Lower lobe of right lung (tissue), 2 donors: ENCODE data around the gene ARSG. TPM values are rescaled to one million over a fixed set of nuclear protein-coding genes. Genes with fewer than 3 reads are reported as not detected.

Experiments
- ATAC-seq, 2 donors: fragments of 200-7000 bp; cut with Tn5 transposase; one replicate each; pipeline ENCODE4 v1.9.1; 2020 to 2022; ENCODE audit warnings: mild to moderate bottlenecking in 2 of 2, moderate library complexity in 2 of 2
- DNase-seq: peaks from one replicate; pipeline ENCODE4 v3.0.0-alpha.2; 2020
- H3K27ac ChIP-seq: fragments of 200-600 bp; one replicate; pipeline ENCODE4 v1.8.0; 2022
- H3K27me3 ChIP-seq: fragments of 200-600 bp; one replicate; pipeline ENCODE4 v1.8.0; 2022; ENCODE audit warnings: low read depth
- H3K36me3 ChIP-seq: fragments of 200-600 bp; one replicate; pipeline ENCODE4 v1.8.0; 2022; ENCODE audit warnings: mild to moderate bottlenecking
- H3K4me1 ChIP-seq: fragments of 200-600 bp; one replicate; pipeline ENCODE4 v1.8.0; 2022
- H3K4me3 ChIP-seq: fragments of 200-600 bp; one replicate; pipeline ENCODE4 v1.8.0; 2022; ENCODE audit warnings: mild to moderate bottlenecking
- H3K9me3 ChIP-seq: fragments of 200-600 bp; one replicate; pipeline ENCODE4 v1.8.0; 2022
- intact Hi-C: fragments of 100-400 bp; cut with DNase I; formaldehyde crosslinking; loops from one replicate; pipeline ENCODE4 v1.11.0; 2022
- total RNA-seq: library from RNA; stranded (reverse); fragmentation: NEBNext Ultra II Directional; extraction: Animal tissue kit (Norgen Biotek cat#: 25700); gene quantifications from one replicate; pipeline ENCODE4 v1.2.1, GENCODE V29; 2021
- TF ChIP-seq, protein P1 (sequence below): fragments of 200-600 bp; IDR thresholded peaks from one replicate; pipeline ENCODE4 v1.8.0; 2022; ENCODE audit warnings: antibody characterized with exemption, mild to moderate bottlenecking
- donor health status: DM: no; HTN: yes; CAD: no; lungs with severe emphysema.

ARSG gene
- total RNA-seq, 1 donor from 2014 or later = 4.2 TPM

- intact Hi-C loops = no loop called here
- TF ChIP-seq, protein P1, sequence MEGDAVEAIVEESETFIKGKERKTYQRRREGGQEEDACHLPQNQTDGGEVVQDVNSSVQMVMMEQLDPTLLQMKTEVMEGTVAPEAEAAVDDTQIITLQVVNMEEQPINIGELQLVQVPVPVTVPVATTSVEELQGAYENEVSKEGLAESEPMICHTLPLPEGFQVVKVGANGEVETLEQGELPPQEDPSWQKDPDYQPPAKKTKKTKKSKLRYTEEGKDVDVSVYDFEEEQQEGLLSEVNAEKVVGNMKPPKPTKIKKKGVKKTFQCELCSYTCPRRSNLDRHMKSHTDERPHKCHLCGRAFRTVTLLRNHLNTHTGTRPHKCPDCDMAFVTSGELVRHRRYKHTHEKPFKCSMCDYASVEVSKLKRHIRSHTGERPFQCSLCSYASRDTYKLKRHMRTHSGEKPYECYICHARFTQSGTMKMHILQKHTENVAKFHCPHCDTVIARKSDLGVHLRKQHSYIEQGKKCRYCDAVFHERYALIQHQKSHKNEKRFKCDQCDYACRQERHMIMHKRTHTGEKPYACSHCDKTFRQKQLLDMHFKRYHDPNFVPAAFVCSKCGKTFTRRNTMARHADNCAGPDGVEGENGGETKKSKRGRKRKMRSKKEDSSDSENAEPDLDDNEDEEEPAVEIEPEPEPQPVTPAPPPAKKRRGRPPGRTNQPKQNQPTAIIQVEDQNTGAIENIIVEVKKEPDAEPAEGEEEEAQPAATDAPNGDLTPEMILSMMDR = no peak
- Histone ChIP-seq H3K27ac (no peak overlapping the region), H3K4me3 (no peak overlapping the region), H3K4me1 (peaks cover 4% of the 10 kb centered on the region), H3K27me3 (no peaks in the 10 kb centered on the region), H3K36me3 (no peaks in the 10 kb centered on the region), H3K9me3 (no peaks in the 10 kb centered on the region)
- DNase-seq (no peak), ATAC-seq (no peak)
Measured at GRCh38 chr17:68320311-68320865, 29.1 kb downstream of the ARSG start.

DNA sequence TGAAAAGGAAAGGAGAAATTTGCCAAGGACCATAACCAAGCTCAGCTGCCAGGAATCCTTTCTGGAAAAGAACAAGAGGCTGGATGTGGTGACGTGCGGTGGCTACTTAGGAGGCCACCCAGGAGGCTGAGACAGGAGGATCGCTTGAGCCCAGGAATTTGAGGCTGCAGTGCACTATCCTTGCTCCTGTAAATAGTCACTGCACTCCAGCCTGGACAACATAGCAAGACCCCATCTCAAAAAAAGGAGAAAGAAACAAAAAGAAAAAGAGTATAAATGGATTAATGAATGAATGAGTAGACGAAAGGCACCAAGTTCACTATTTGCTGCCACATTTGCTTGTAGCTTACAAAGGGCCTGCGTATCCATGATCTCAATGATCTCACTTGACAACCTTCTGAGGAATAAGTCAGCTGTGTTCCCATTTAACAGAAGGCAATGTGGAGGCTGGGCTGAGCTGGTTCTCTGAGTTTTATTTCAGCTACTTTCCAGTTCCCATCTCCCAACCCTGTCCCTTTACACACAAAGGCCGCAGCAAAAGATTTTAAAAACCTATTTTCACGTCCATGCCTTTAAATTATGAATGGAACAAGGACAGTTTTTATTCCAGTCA is 29.8 kb downstream of the ARSG start:
- Histone ChIP-seq H3K27ac (no peak overlapping the region), H3K9me3 (no peaks in the 10 kb centered on the region), H3K4me1 (no peaks in the 10 kb centered on the region), H3K4me3 (no peak overlapping the region), H3K27me3 (no peaks in the 10 kb centered on the region), H3K36me3 (no peaks in the 10 kb centered on the region)
- DNase-seq = no peak
- intact Hi-C loops = no loop called here
- TF ChIP-seq, protein P1 = no peak
- ATAC-seq = no peak

- intact Hi-C loops = no loop called here
- ATAC-seq = no peak
Measured at GRCh38 chr17:68321556-68321954, 30.3 kb downstream of the ARSG start.

GRCh38 chr17:68322630-68323029 is 31.3 kb downstream of the ARSG start:
- Histone ChIP-seq H3K9me3 (no peaks in the 10 kb centered on the region), H3K27ac (no peak overlapping the region), H3K4me1 (no peaks in the 10 kb centered on the region), H3K36me3 (no peaks in the 10 kb centered on the region), H3K4me3 (no peak overlapping the region), H3K27me3 (no peaks in the 10 kb centered on the region)
- DNase-seq (no peak), ATAC-seq (no peak)
- TF ChIP-seq, protein P1 = no peak
- intact Hi-C loops = no loop called here

More at GRCh38 chr17:68321556-68321954, 30.3 kb downstream of the ARSG start:
- no peak overlapping the region for H3K4me3 ChIP-seq
- no peak for DNase-seq
- H3K4me1 ChIP-seq = no peaks in the 10 kb centered on the region
- no peaks in the 10 kb centered on the region for H3K36me3 ChIP-seq
- H3K9me3 ChIP-seq = no peaks in the 10 kb centered on the region
- H3K27ac ChIP-seq = no peak overlapping the region
- TF ChIP-seq, protein P1 = no peak
- no peaks in the 10 kb centered on the region for H3K27me3 ChIP-seq

- TF ChIP-seq, protein P1 = no peak
- H3K4me1 ChIP-seq = no peaks in the 10 kb centered on the region
- H3K27me3 ChIP-seq = no peaks in the 10 kb centered on the region
- DNase-seq (no peak), ATAC-seq (no peak)
- no peaks in the 10 kb centered on the region for H3K36me3 ChIP-seq
- H3K9me3 ChIP-seq = no peaks in the 10 kb centered on the region
- no peak overlapping the region for H3K27ac ChIP-seq
- intact Hi-C loops = no loop called here
- no peak overlapping the region for H3K4me3 ChIP-seq
Measured at GRCh38 chr17:68324114-68324513, 32.8 kb downstream of the ARSG start.
